ENCODE results near the gene TMEM151A.

Gene TMEM151A

GRCh38 chr11:66338276-66339161 is 46.8 kb downstream of the TMEM151A start:
- no peak for DNase-seq

GRCh38 chr11:66339162-66339675 is 47.5 kb downstream of the TMEM151A start:
- DNase-seq: no peak

GRCh38 chr11:66339686-66340483 is 48.2 kb downstream of the TMEM151A start:
- no peak for DNase-seq

GRCh38 chr11:66340596-66341501 is 49.2 kb downstream of the TMEM151A start:
- DNase-seq: no peak

GRCh38 chr11:66341502-66342126 is 49.9 kb downstream of the TMEM151A start:
- no peak for DNase-seq

GRCh38 chr11:66343176-66343575 is 51.5 kb downstream of the TMEM151A start:
- no peak for DNase-seq

- DNase-seq: peak; percentile 98
These were observed 53.0 kb downstream of the TMEM151A start, which contains the start of gene BRMS1 for GRCh38 chr11:66344550-66345315. Gene BRMS1 (minus strand): TSS chr11:66345104. CDS start chr11:66342234, 2,870 bp downstream.

GRCh38 chr11:66345316-66345649 is 53.6 kb downstream of the TMEM151A start:
- DNase-seq: no peak
